HEK293 (cell line): ENCODE results near the gene TMEM256.

Experiments used
- ATF2 ChIP-seq: fragments of 450-650 bp; formaldehyde crosslinking; IDR thresholded peaks from 2 replicates; pipeline ENCODE4 v1.5.1; 2016; ENCODE audit warnings: missing biosample characterization, missing genetic modification characterization, low read depth
- CTCF ChIP-seq: fragments of 450-650 bp; formaldehyde crosslinking; IDR thresholded peaks from 2 replicates; pipeline ENCODE4 v1.5.1; 2016; ENCODE audit warnings: missing biosample characterization, missing genetic modification characterization
- ELK4 ChIP-seq: IDR thresholded peaks from 2 replicates; pipeline ENCODE4 v1.6.1; 2011; ENCODE audit warnings: mild to moderate bottlenecking, low read depth, low read length, borderline replicate concordance
- PRDM10 ChIP-seq: fragments of 450-650 bp; formaldehyde crosslinking; IDR thresholded peaks from 2 replicates; pipeline ENCODE4 v1.5.1; 2016; ENCODE audit warnings: missing biosample characterization, missing genetic modification characterization
- YY1 ChIP-seq: fragments of 450-650 bp; formaldehyde crosslinking; IDR thresholded peaks from 2 replicates; pipeline ENCODE4 v1.5.1; 2018; ENCODE audit warnings: missing biosample characterization, missing genetic modification characterization
- ZNF10 ChIP-seq: fragments of 450-650 bp; formaldehyde crosslinking; IDR thresholded peaks from 2 replicates; pipeline ENCODE4 v1.5.1; 2017; ENCODE audit warnings: missing biosample characterization, missing genetic modification characterization
- ZNF175 ChIP-seq: fragments of 450-650 bp; formaldehyde crosslinking; IDR thresholded peaks from 2 replicates; pipeline ENCODE4 v1.5.1; 2016; ENCODE audit warnings: missing biosample characterization, missing genetic modification characterization
- ZNF184 ChIP-seq: fragments of 450-650 bp; IDR thresholded peaks from 2 replicates; pipeline ENCODE4 v1.5.1; 2018; ENCODE audit warnings: missing biosample characterization, mild to moderate bottlenecking, missing genetic modification characterization
- ZNF596 ChIP-seq: fragments of 450-650 bp; IDR thresholded peaks from 2 replicates; pipeline ENCODE4 v1.5.0; 2018; ENCODE audit warnings: missing biosample characterization, mild to moderate bottlenecking, missing genetic modification characterization, moderate library complexity
- ZNF639 ChIP-seq: fragments of 450-650 bp; formaldehyde crosslinking; IDR thresholded peaks from 2 replicates; pipeline ENCODE4 v1.5.1; 2016; ENCODE audit warnings: missing biosample characterization, missing genetic modification characterization
- ZNF670 ChIP-seq: fragments of 450-650 bp; formaldehyde crosslinking; IDR thresholded peaks from 2 replicates; pipeline ENCODE4 v1.5.1; 2016; ENCODE audit warnings: missing biosample characterization, missing genetic modification characterization, low read depth
- ZNF768 ChIP-seq: fragments of 450-650 bp; formaldehyde crosslinking; IDR thresholded peaks from 2 replicates; pipeline ENCODE4 v1.5.1; 2018; ENCODE audit warnings: missing biosample characterization, mild to moderate bottlenecking, missing genetic modification characterization

- no peak for TF ChIP-seq ZNF639 (tag by site-specific recombination)
- TF ChIP-seq CTCF (tag by site-specific recombination), result no peak
- no peak for TF ChIP-seq ZNF184 (tag by site-specific recombination)
- no peak for TF ChIP-seq ZNF596 (tag by site-specific recombination)
- TF ChIP-seq PRDM10 (tag by site-specific recombination), result no peak
- TF ChIP-seq YY1 (tag by site-specific recombination), result no peak
- TF ChIP-seq ELK4, result no peak
- TF ChIP-seq ZNF670, result no peak
- no peak for TF ChIP-seq ZNF768
- no peak for TF ChIP-seq ZNF175 (tag by site-specific recombination)
- TF ChIP-seq ZNF10, result no peak
- no peak for TF ChIP-seq ATF2 (tag by site-specific recombination)
Observed at GRCh38 chr17:7388856-7389255, 15.0 kb downstream of the TMEM256 start.
